ENCODE data around the gene PTBP1. TPM values are rescaled to one million over a fixed set of nuclear protein-coding genes. Genes with fewer than 3 reads are reported as not detected.
A peak's percentile ranks its signal among the peaks of the same experiment; 100 is the strongest.

Gene PTBP1
- total and polyA plus RNA-seq, 9 of the 15 experiments (the other 6 are each of a cell fraction or from before 2014, with no cell fraction given): 14.0 to 759 (median 234) TPM

DNA sequence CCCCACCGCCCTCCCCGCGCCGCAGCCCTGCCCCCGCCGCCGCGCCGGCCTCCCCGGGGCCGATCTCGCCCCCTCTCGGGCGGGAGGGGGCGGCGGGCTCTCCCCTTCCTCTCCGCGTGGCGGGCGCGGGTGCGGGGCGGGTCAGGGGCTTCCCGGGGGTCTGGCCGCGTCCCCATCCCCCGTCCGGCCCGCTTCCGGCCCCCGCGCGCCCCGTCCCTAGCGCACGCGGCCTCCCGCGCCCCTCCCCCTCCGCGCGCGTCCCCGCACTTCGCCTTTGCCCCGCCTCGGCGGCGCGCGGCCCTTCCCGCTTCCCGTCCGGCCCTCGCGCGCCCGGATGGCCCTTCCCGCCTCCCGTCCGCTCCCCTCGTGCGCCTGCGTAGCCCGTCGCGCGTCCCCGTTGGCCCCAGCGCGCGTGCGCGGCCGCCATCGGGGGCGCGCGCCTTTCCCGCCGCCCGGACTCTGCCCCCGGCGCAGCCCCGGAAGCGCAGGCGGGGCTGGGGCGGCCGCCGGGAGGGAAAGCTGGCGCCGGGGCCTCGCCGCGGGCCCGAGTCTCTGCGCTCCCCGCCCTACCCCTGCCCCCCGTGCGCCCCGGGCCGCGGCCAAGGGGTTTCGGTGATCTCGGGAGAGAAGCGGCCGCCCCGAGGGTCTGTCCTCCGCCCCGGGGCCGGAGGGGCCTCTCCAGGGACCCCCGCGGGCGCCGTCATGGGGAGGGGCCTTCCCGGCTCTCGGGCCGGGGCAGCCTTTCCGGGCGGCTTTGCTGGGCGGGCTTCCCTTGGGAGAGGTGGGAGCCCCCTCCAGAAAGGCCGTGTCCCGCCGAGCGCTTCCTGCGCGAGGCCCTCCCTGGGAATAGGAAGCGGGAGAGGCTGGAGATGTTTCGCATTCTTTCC lies 519 bp downstream of the PTBP1 start (continued):
- TF ChIP-seq CBX8 (IDR thresholded peaks at IDR 0.05; ENCODE audit: borderline replicate concordance, extremely low read depth, low read depth, low read length, poor library complexity, severe bottlenecking) (no peak), GTF2B (IDR thresholded peaks at IDR 0.05; ENCODE audit: extremely low read depth, insufficient read length) (no peak), ZNF551 (CRISPR knock-in tag; IDR thresholded peaks at IDR 0.05) (no peak), GTF2A2 (tag; IDR thresholded peaks at IDR 0.05) (0 out of 2 replicates have a peak, but pooled peaks have one; percentile 27), ZMIZ1 (IDR thresholded peaks at IDR 0.05; ENCODE audit: low read depth in 2 of 2, low read length in 2 of 2) (0 out of 4 replicates have a peak, but pooled peaks of 1 of the 2 experiments have one; percentile 23), ZNF707 (CRISPR knock-in tag; conservative IDR thresholded peaks at IDR 0.05) (no peak), ARID3A (IDR thresholded peaks at IDR 0.05; ENCODE audit: borderline replicate concordance, low read depth, low read length) (no peak), SMAD3 (CRISPR knock-in tag; conservative IDR thresholded peaks at IDR 0.05) (no peak), USF1 (CRISPR knock-in tag; IDR thresholded peaks at IDR 0.05) (no peak), FOXM1 (IDR thresholded peaks at IDR 0.05; ENCODE audit: low read depth) (no peak), FOXM1 (CRISPR knock-in tag; IDR thresholded peaks at IDR 0.05; ENCODE audit: low read depth) (peak; percentile 51; the same call in 1 of the 2 replicates), FOSL1 (tag; conservative IDR thresholded peaks at IDR 0.05) (peak; percentile 59; the same call in 1 of the 2 replicates), ETV1 (tag; conservative IDR thresholded peaks at IDR 0.05; ENCODE audit: low read depth) (no peak), NRF1 (conservative IDR thresholded peaks at IDR 0.05 in 1 of 2, IDR thresholded peaks at IDR 0.05 in 1 of 2) (peak in 1 of 2 experiments; percentile 83; a peak in 2 of 4 replicates), CBFA2T2 (conservative IDR thresholded peaks at IDR 0.05) (no peak), NUFIP1 (IDR thresholded peaks at IDR 0.05; ENCODE audit: partially characterized antibody) (no peak), SP2 (IDR thresholded peaks at IDR 0.05; ENCODE audit: extremely low read depth, low read depth, low read length, poor library complexity, severe bottlenecking) (no peak), STAT5A (IDR thresholded peaks at IDR 0.05; ENCODE audit: borderline replicate concordance, low read length) (no peak), CHD4 (IDR thresholded peaks at IDR 0.05; ENCODE audit: insufficient read depth, insufficient replicate concordance, low read depth, low read length, poor library complexity, severe bottlenecking) (no peak)

Data from K562 (cell line).